Esophagus (tissue), 2 donors: ENCODE measurements around the gene RAB6D. TPM values are rescaled to one million over a fixed set of nuclear protein-coding genes. Genes with fewer than 3 reads are reported as not detected.
"Not testable (repeated sequence)": the region's sequence is repeated elsewhere in the genome, so short reads cannot be mapped to it uniquely, and the experiment has no call there.

Experiments
- H3K27ac ChIP-seq, 2 donors: one replicate each; pipeline ENCODE4 v1.5.1; 2013; ENCODE audit warnings: low read depth in 2 of 2, mild to moderate bottlenecking in 2 of 2, inconsistent platforms in 1 of 2, low read length in 1 of 2, moderate library complexity in 1 of 2
- H3K27me3 ChIP-seq, 2 donors: one replicate each; pipeline ENCODE4 v1.6.1; 2013; ENCODE audit warnings: low read length in 2 of 2, control low read depth in 1 of 2, mild to moderate bottlenecking in 1 of 2; ENCODE audit not compliant: insufficient read depth in 2 of 2, control insufficient read depth in 1 of 2
- H3K36me3 ChIP-seq, 2 donors: one replicate each; pipeline ENCODE4 v1.6.1; 2013; ENCODE audit warnings: low read length in 1 of 2; ENCODE audit not compliant: control insufficient read depth in 2 of 2, insufficient read depth in 2 of 2
- H3K4me1 ChIP-seq, 2 donors: one replicate each; pipeline ENCODE4 v1.6.1; 2013; ENCODE audit warnings: low read length in 1 of 2; ENCODE audit not compliant: control insufficient read depth in 2 of 2, insufficient read depth in 2 of 2
- H3K4me3 ChIP-seq, 2 donors: one replicate each; pipeline ENCODE4 v1.5.1; 2013; ENCODE audit warnings: low read length in 2 of 2, mild to moderate bottlenecking in 2 of 2, low read depth in 1 of 2, moderate library complexity in 1 of 2
- H3K9me3 ChIP-seq, 2 donors: one replicate each; pipeline ENCODE4 v1.6.1; 2013; ENCODE audit warnings: mild to moderate bottlenecking in 2 of 2, low read depth in 1 of 2, low read length in 1 of 2, moderate library complexity in 1 of 2; ENCODE audit not compliant: control insufficient read depth in 2 of 2, insufficient read depth in 1 of 2
- WGBS, 2 donors: extraction: QIAGEN DNeasy Blood & Tissue Kit; methylation state at CpG; one replicate each; pipeline ENCODE4 v1.1.7; 2013; 5-methylcytosine and 5-hydroxymethylcytosine counted together
- polyA plus RNA-seq, 2 donors: library from polyadenylated mRNA; stranded (reverse); fragments of 200-250 nt; gene quantifications; one replicate each; pipeline ENCODE4 v1.2.3, GENCODE V29; 2013
- donor health status: healthy with polysubstance abuse.
- donor health status: Bipolar disorder and iron deficiency.

RAB6D gene
- polyA plus RNA-seq, 2 donors, result 0.02 TPM; not detected in 1

DNA sequence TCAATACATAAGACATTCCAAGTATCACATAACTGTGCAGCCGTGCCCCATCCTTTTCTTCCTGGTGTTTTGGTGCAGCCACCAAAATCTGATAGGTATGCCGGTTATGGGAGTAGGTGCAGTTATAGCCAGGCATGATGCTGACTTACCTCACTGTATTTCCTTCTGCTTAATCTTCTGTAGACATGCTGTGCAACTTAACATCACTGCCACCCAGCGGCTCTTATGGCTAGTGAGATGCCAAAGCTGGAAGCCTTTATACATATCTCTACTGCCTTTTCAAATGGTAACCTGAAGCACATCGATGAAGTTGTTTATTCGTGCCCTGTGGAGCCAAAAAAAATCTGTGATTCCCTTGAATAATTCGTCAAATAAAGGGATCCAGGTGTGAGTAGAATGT lies 28.6 kb downstream of the RAB6D start:
- H3K36me3 ChIP-seq, H3K27me3 ChIP-seq, H3K9me3 ChIP-seq, H3K4me1 ChIP-seq, H3K4me3 ChIP-seq, H3K27ac ChIP-seq: not testable (repeated sequence)
- WGBS, 2 donors, result 29 to 30% methylated on average over 6 of the region's 6 CpGs

DNA sequence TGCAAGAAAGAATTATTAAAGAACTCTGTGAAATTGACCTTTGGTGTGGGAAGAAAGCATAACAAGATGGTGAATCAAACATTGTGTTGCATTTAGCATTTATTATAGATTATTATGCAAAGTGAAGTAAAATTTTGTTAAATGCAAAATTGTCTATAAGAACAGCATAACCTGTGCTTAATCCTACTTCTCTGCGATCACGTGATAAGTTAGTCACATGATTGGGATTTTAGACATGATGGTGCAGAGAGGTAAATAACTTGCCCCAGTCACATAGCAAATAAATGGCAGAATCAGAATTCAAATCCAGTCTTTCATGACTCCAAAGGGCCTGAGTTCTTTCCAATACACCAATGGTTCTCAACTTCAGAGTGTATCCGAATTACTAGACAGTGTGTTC lies 31.3 kb downstream of the RAB6D start:
- not testable (repeated sequence) for H3K4me1 ChIP-seq, H3K36me3 ChIP-seq, H3K27ac ChIP-seq, H3K9me3 ChIP-seq, H3K27me3 ChIP-seq, H3K4me3 ChIP-seq
- 94% methylated on average over 3 of the region's 3 CpGs for WGBS, 2 donors

GRCh38 chr2:131331000-131331399 lies 33.0 kb downstream of the RAB6D start:
- H3K9me3 ChIP-seq, H3K4me3 ChIP-seq, H3K27ac ChIP-seq, H3K36me3 ChIP-seq, H3K4me1 ChIP-seq, H3K27me3 ChIP-seq: not testable (repeated sequence)
- 6 to 13% methylated on average over 33 to 38 of the region's 43 CpGs for WGBS, 2 donors

GRCh38 chr2:131322209-131322608 lies 41.8 kb downstream of the RAB6D start:
- H3K27ac ChIP-seq, result no peak overlapping the region
- H3K36me3 ChIP-seq, result no peaks in the 10 kb centered on the region
- peaks cover 0 to 2% of the 10 kb centered on the region in 2 donors for H3K27me3 ChIP-seq
- no peaks in the 10 kb centered on the region for H3K9me3 ChIP-seq
- 71 to 74% methylated on average over 6 of the region's 6 CpGs for WGBS, 2 donors
- H3K4me3 ChIP-seq, result no peak overlapping the region
- H3K4me1 ChIP-seq, result no peaks in the 10 kb centered on the region

- H3K9me3 ChIP-seq, H3K4me3 ChIP-seq, H3K36me3 ChIP-seq, H3K27me3 ChIP-seq, H3K27ac ChIP-seq, H3K4me1 ChIP-seq: not testable (repeated sequence)
- 82 to 88% methylated on average over 1 of the region's 1 CpG for WGBS, 2 donors
Observed at GRCh38 chr2:131321344-131321743, 42.6 kb downstream of the RAB6D start.

DNA sequence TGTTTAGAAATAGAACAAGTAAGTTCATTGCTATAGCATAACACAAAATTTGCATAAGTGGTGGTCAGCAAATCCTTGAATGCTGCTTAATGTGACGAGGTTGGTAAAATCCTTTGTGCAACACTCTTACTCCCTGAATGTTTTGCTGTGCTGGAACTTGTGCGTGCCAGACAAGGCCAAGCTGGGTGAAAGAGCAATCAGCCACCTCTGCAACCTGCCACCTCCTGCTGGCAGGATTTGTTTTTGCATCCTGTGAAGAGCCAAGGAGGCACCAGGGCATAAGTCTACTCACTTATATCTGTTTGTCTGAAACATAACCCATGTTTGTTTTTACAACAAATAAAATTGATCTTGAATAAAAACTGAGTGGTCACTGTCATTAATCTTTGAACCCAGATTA lies 53.0 kb downstream of the RAB6D start:
- not testable (repeated sequence) for H3K4me3 ChIP-seq, H3K27me3 ChIP-seq, H3K4me1 ChIP-seq, H3K27ac ChIP-seq, H3K9me3 ChIP-seq, H3K36me3 ChIP-seq
- 73 to 82% methylated on average over 2 of the region's 2 CpGs for WGBS, 2 donors

Other genes with a start within 250 kb of the RAB6D start
- gene POTEE, start 154.6 kb downstream of the RAB6D start, polyA plus RNA-seq, result not detected
- under 1 TPM; 0.08 to 0.29 TPM for gene TUBA3D, start 112.0 kb upstream of the RAB6D start, polyA plus RNA-seq
- 100 to 1,000 TPM; 109 to 116 TPM for gene MZT2A, start 128.2 kb upstream of the RAB6D start, polyA plus RNA-seq
- gene CCDC74A, start 163.7 kb upstream of the RAB6D start, polyA plus RNA-seq, result 1 to 10 TPM; 3.4 to 4.9 TPM